GM12878 (cell line): ENCODE measurements around the gene HCAR2. TPM values are rescaled to one million over a fixed set of nuclear protein-coding genes. Genes with fewer than 3 reads are reported as not detected.
A peak's percentile ranks its signal among the peaks of the same experiment; 100 is the strongest.
"Not testable (repeated sequence)": the region's sequence is repeated elsewhere in the genome, so short reads cannot be mapped to it uniquely, and the experiment has no call there.

ENCODE experiments used
- ATAC-seq: fragments of 200-7000 bp; cut with Tn5 transposase; 3 replicates; pipeline ENCODE4 v1.9.1; 2020; ENCODE audit warnings: mild to moderate bottlenecking, moderate library complexity
- BruUV-seq: library from RNA; stranded (reverse); fragments of 400-500 nt; replicated peaks from 2 replicates; lab custom pipeline; 2021; lab: Mats Ljungman, UMichigan
- CTCF ChIA-PET: fragments of 300-600 bp; sonication (Branson Sonifier 250); formaldehyde crosslinking; extraction: SDS; loops from one replicate; lab custom pipeline; 2021; ENCODE audit warnings: inconsistent platforms; lab: Yijun Ruan, JAX
- POLR2A ChIA-PET: fragments of 350-600 bp; formaldehyde crosslinking; extraction: SDS; loops from one replicate; lab custom pipeline; 2021; ENCODE audit warnings: inconsistent platforms; lab: Charles Lee
- RAD21 ChIA-PET: fragments of 300-600 bp; sonication (Branson Sonifier 250); formaldehyde crosslinking; loops from one replicate; lab custom pipeline; 2023; ENCODE audit warnings: antibody characterized with exemption; ENCODE audit not compliant: unreplicated experiment; lab: Charles Lee
- SMC1A ChIA-PET: fragments of 300-600 bp; sonication (Branson Sonifier 250); formaldehyde crosslinking; loops from one replicate; lab custom pipeline; 2023; ENCODE audit not compliant: unreplicated experiment, uncharacterized antibody; lab: Charles Lee
- DNase-seq: peaks from one replicate; pipeline ENCODE4 v3.0.0-alpha.2; 2011; ENCODE audit warnings: low read depth, low spot score
- FAIRE-seq: peaks from 3 replicates; lab custom pipeline; 2011; peaks lifted over from hg19 to GRCh38; lab: Jason Lieb, UNC
- H2AFZ ChIP-seq: 2 replicates; pipeline ENCODE4 v1.6.0; 2011; ENCODE audit warnings: low read depth, low read length, control low read depth; ENCODE audit not compliant: control insufficient read depth
- H3K27ac ChIP-seq: 2 replicates; pipeline ENCODE4 v1.5.1; 2011; ENCODE audit warnings: control low read depth; ENCODE audit not compliant: control insufficient read depth, insufficient read depth
- H3K27me3 ChIP-seq, 2 experiments: replicated peaks in 1 of 2; 2 replicates each; pipeline versions ENCODE4 v1.6.0 to v1.6.1; 2011; ENCODE audit warnings: low read length in 1 of 2; ENCODE audit not compliant: control insufficient read depth in 2 of 2, insufficient read depth in 2 of 2
- H3K36me3 ChIP-seq, 2 experiments: 2 replicates each; pipeline ENCODE4 v1.5.1; 2011; ENCODE audit warnings: low read length in 1 of 2; ENCODE audit not compliant: control insufficient read depth in 2 of 2, insufficient read depth in 2 of 2
- H3K4me1 ChIP-seq: 2 replicates; pipeline ENCODE4 v1.6.1; 2011; ENCODE audit warnings: mild to moderate bottlenecking, low read length, moderate library complexity, mixed read lengths; ENCODE audit not compliant: control insufficient read depth, insufficient read depth
- H3K4me2 ChIP-seq: 2 replicates; pipeline ENCODE4 v1.6.0; 2011; ENCODE audit warnings: control low read depth; ENCODE audit not compliant: control insufficient read depth, insufficient read depth
- H3K4me3 ChIP-seq: fragments of 200-600 bp; sonication (generic); 2 replicates; pipeline ENCODE4 v1.5.1; 2016
- H3K79me2 ChIP-seq: 2 replicates; pipeline ENCODE4 v1.6.0; 2011; ENCODE audit warnings: low read length; ENCODE audit not compliant: control insufficient read depth, insufficient read depth
- H3K9ac ChIP-seq: 2 replicates; pipeline ENCODE4 v1.8.0; 2011; ENCODE audit warnings: low read length, control low read depth, mixed read lengths; ENCODE audit not compliant: control insufficient read depth, insufficient read depth
- H3K9me3 ChIP-seq: replicated peaks from 3 replicates; pipeline ENCODE4 v1.5.1; 2011; ENCODE audit warnings: mild to moderate bottlenecking, low read length; ENCODE audit not compliant: control insufficient read depth, insufficient read depth
- H4K20me1 ChIP-seq: 2 replicates; pipeline ENCODE4 v1.6.0; 2011; ENCODE audit not compliant: control insufficient read depth, insufficient read depth
- CBFB ChIP-seq: IDR thresholded peaks from 2 replicates; pipeline ENCODE4 v1.6.1; 2016; ENCODE audit warnings: antibody characterized with exemption, low read depth
- KAT2A ChIP-seq: conservative IDR thresholded peaks from 2 replicates; pipeline ENCODE4 v1.6.1; 2011; ENCODE audit warnings: low read depth, low read length; ENCODE audit not compliant: control insufficient read depth
- KDM1A ChIP-seq: fragments of 200-600 bp; sonication (generic); IDR thresholded peaks from 2 replicates; pipeline ENCODE4 v1.6.1; 2016; ENCODE audit warnings: borderline replicate concordance
- MYB ChIP-seq: fragments of 150-350 bp; IDR thresholded peaks from 2 replicates; pipeline ENCODE4 v1.6.1; 2014; ENCODE audit warnings: mild to moderate bottlenecking, low read depth, low read length, borderline replicate concordance
- RUNX3 ChIP-seq: IDR thresholded peaks from 2 replicates; pipeline ENCODE4 v1.6.1; 2012; ENCODE audit warnings: low read length, inconsistent platforms
- SMC3 ChIP-seq: IDR thresholded peaks from 2 replicates; pipeline ENCODE4 v1.6.1; 2011; ENCODE audit warnings: low read length, improper control_type of control experiment, borderline replicate concordance
- SPI1 ChIP-seq: IDR thresholded peaks from 2 replicates; pipeline ENCODE4 v1.6.1; 2011; ENCODE audit warnings: low read depth, mild to moderate bottlenecking, low read length, moderate library complexity, borderline replicate concordance; ENCODE audit not compliant: insufficient read depth
- WGBS: methylation state at CpG from one replicate; pipeline ENCODE4 v1.1.6; 2016; ENCODE audit warnings: low lambda C conversion rate; ENCODE audit not compliant: insufficient replicate concordance, insufficient coverage; ENCODE audit errors: missing lambda C conversion rate; 5-methylcytosine and 5-hydroxymethylcytosine counted together
- in situ Hi-C: fragments of 300-500 bp; cut with MboI; formaldehyde crosslinking; loops from 9 replicates; pipeline ENCODE4 v1.14.3; 2018; ENCODE audit warnings: mixed read lengths
- intact Hi-C: fragments of 100-400 bp; cut with micrococcal nuclease; formaldehyde crosslinking; loops from one replicate; pipeline ENCODE4 v1.14.2; 2022; ENCODE audit not compliant: unreplicated experiment
- polyA plus RNA-seq, 11 experiments: library from polyadenylated mRNA; depleted of rRNA in 4 of 11; unstranded in 6 of 11; stranded (reverse) in 5 of 11; fragments of >200 nt; fragmentation: Nextera tagmentation in 4 of 11; fragmentation: Illumina TruSeq in 1 of 11; extraction: Ambion mirVana in 4 of 11; extraction: Trizol in 1 of 11; gene quantifications; 1 replicate in 1 of 11; 2 replicates in 10 of 11; pipeline versions ENCODE4 v1.2.1 to v1.2.3, GENCODE V29; 2011 to 2016; ENCODE audit warnings: inconsistent platforms in 2 of 11, missing spikeins in 2 of 11, low read depth in 1 of 11
- total RNA-seq, 4 experiments: library from RNA; depleted of rRNA in 3 of 4; stranded (reverse); fragments of >200 nt in 3 of 4; fragmentation: Illumina TruSeq in 1 of 4; extraction: Trizol in 1 of 4; gene quantifications; 2 replicates each; pipeline versions ENCODE4 v1.2.1 to v1.2.3, GENCODE V29; 2013 to 2021
- TF ChIP-seq, protein P1 (sequence below): IDR thresholded peaks from 2 replicates; pipeline ENCODE4 v1.6.1; 2012; ENCODE audit warnings: low read depth, low read length, improper control_type of control experiment
- TF ChIP-seq, protein P2 (sequence below), 3 experiments: IDR thresholded peaks in 2 of 3; conservative IDR thresholded peaks in 1 of 3; 2 replicates each; pipeline ENCODE4 v1.5.1; 2011; ENCODE audit warnings: low read depth in 3 of 3, low read length in 3 of 3, mild to moderate bottlenecking in 3 of 3, control low read depth in 2 of 3, moderate library complexity in 2 of 3, inconsistent platforms in 1 of 3, mixed read lengths in 1 of 3; ENCODE audit not compliant: control insufficient read depth in 2 of 3, insufficient read depth in 1 of 3; ENCODE audit errors: extremely low read depth in 1 of 3

HCAR2 gene
- total and polyA plus RNA-seq, 10 of the 15 experiments (the other 5 are each of a cell fraction or from before 2014, with no cell fraction given) = 0.19 to 0.66 (median 0.35) TPM

DNA sequence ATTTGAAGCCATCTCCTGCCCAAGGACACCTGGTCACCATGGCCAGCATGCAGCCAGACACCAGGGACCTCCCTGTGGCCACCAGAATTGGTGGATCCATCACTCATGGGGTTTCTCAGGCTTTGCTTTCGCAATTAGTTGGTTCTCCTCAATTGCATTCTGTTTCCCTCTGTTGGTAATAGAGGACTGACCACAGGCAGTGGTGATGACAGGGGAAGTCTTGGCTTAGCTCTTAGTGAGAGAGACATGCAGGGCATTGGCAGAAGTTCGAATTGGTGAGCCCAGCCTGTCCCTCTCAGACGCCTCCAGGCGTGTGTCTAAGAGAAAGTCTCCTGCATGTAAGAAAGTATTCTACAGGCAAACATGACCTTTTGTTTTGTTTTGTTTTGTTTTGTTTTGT is 21.3 kb downstream of the HCAR2 start:
- no peaks in the 10 kb centered on the region for H4K20me1 ChIP-seq
- in situ Hi-C loops = no loop called here
- WGBS = 40% methylated on average over 4 of the region's 4 CpGs
- DNase-seq (peak; percentile 7), ATAC-seq (peak; percentile 65), FAIRE-seq (no peak)
- no peak overlapping the region for H3K9ac ChIP-seq
- no peak overlapping the region for H3K27ac ChIP-seq
- intact Hi-C loops = loop anchor here (5.0 kb wide), 1 partner anchor 70 kb away; the partner anchor contains the start of gene DENR
- H3K9me3 ChIP-seq = no peaks in the 10 kb centered on the region
- ChIA-PET CTCF (no interaction called here), RAD21 (interaction anchor here (1.1 kb wide), 1 partner anchor 141 kb away, joined by 3 read pairs; no protein-coding TSS in a partner anchor), SMC1A (interaction anchor here (1.0 to 1.6 kb wide), 5 partner anchors 17 to 69 kb away, joined by 3 to 5 read pairs (median 3); no protein-coding TSS in a partner anchor), POLR2A (interaction anchor here (0.6 kb wide), 1 partner anchor 219 kb away, joined by 3 read pairs; no protein-coding TSS in a partner anchor)
- TF ChIP-seq CBFB = no peak
- no peak for TF ChIP-seq KAT2A
- TF ChIP-seq, protein P1, sequence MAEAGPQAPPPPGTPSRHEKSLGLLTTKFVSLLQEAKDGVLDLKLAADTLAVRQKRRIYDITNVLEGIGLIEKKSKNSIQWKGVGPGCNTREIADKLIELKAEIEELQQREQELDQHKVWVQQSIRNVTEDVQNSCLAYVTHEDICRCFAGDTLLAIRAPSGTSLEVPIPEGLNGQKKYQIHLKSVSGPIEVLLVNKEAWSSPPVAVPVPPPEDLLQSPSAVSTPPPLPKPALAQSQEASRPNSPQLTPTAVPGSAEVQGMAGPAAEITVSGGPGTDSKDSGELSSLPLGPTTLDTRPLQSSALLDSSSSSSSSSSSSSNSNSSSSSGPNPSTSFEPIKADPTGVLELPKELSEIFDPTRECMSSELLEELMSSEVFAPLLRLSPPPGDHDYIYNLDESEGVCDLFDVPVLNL = no peak
- TF ChIP-seq SPI1 = no peak; the same call in 1 of the 2 replicates
- TF ChIP-seq, protein P2, sequence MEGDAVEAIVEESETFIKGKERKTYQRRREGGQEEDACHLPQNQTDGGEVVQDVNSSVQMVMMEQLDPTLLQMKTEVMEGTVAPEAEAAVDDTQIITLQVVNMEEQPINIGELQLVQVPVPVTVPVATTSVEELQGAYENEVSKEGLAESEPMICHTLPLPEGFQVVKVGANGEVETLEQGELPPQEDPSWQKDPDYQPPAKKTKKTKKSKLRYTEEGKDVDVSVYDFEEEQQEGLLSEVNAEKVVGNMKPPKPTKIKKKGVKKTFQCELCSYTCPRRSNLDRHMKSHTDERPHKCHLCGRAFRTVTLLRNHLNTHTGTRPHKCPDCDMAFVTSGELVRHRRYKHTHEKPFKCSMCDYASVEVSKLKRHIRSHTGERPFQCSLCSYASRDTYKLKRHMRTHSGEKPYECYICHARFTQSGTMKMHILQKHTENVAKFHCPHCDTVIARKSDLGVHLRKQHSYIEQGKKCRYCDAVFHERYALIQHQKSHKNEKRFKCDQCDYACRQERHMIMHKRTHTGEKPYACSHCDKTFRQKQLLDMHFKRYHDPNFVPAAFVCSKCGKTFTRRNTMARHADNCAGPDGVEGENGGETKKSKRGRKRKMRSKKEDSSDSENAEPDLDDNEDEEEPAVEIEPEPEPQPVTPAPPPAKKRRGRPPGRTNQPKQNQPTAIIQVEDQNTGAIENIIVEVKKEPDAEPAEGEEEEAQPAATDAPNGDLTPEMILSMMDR (IDR thresholded peaks at IDR 0.05 in 2 of 3, conservative IDR thresholded peaks at IDR 0.05 in 1 of 3; ENCODE audit: control insufficient read depth in 2 of 3, extremely low read depth in 1 of 3, insufficient read depth in 1 of 3, low read depth in 3 of 3, low read length in 3 of 3) = no peak
- no peak for TF ChIP-seq SMC3
- no peak for TF ChIP-seq KDM1A
- peak; percentile 45; the same call in 1 of the 2 replicates for TF ChIP-seq RUNX3
- no peak for TF ChIP-seq MYB
- no peaks in the 10 kb centered on the region for H3K79me2 ChIP-seq
- H3K36me3 ChIP-seq = no peaks in the 10 kb centered on the region
- no TSS peak for BruUV-seq
- H3K4me2 ChIP-seq = no peak overlapping the region
- no peak overlapping the region for H2AFZ ChIP-seq
- no peaks in the 10 kb centered on the region for H3K27me3 ChIP-seq
- H3K4me1 ChIP-seq = no peaks in the 10 kb centered on the region; the same call in 1 of the 2 replicates
- no peak overlapping the region for H3K4me3 ChIP-seq

DNA sequence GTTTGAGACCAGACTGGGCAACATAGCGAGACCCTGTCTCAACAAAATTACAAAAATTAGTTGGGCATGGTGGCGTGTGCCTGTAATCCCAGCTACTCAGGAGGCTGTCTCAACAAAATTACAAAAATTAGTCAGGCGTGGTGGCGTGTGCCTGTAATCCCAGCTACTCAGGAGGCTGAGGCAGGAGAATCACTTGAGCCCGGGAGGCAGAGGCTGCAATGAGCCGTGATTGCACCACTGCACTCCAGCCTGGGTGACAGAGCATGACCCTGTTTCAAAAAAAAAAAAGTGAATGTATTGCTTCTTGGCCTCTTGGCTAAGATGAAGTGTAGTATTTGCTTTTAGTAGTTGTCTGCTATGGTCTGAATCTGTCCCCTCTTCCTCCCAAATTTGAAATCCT is 22.2 kb downstream of the HCAR2 start:
- POLR2A ChIA-PET, ATAC-seq, H3K9me3 ChIP-seq, H3K36me3 ChIP-seq, H3K9ac ChIP-seq, H3K4me1 ChIP-seq, CTCF ChIA-PET, BruUV-seq, in situ Hi-C loops, DNase-seq, H3K4me2 ChIP-seq, H3K4me3 ChIP-seq, H3K79me2 ChIP-seq, H3K27ac ChIP-seq, H3K27me3 ChIP-seq, FAIRE-seq, H4K20me1 ChIP-seq, H2AFZ ChIP-seq: not testable (repeated sequence)
- 60% methylated on average over 6 of the region's 6 CpGs for WGBS
- ChIA-PET SMC1A (interaction anchor here (0.8 to 1.3 kb wide), 3 partner anchors 11 to 68 kb away, joined by 3 to 5 read pairs (median 3); no protein-coding TSS in a partner anchor), RAD21 (interaction anchor here (1.1 kb wide), 1 partner anchor 141 kb away, joined by 3 read pairs; no protein-coding TSS in a partner anchor)
- intact Hi-C loops = loop anchor here (5.0 kb wide), 1 partner anchor 71 kb away; the partner anchor contains the start of gene DENR
